Effector memory CD8-positive, alpha-beta T cell (primary cell): ENCODE results near the gene GEN1.

ENCODE experiments used
- ATAC-seq: fragments of 150-1000 bp; cut with Tn5 transposase; replicated peaks from 2 replicates; pipeline ENCODE4 v1.10.0; 2021; ENCODE audit warnings: mild to moderate bottlenecking, moderate library complexity
- DNase-seq, 3 experiments: peaks; one replicate each; pipeline ENCODE4 v3.0.0; 2021
- H3K27ac Mint-ChIP-seq, 2 donors: one replicate each; pipeline ENCODE4 v1.8.0; 2022; ENCODE audit warnings: mild to moderate bottlenecking in 2 of 2, mixed read lengths in 2 of 2, moderate library complexity in 2 of 2
- H3K27me3 Mint-ChIP-seq, 2 donors: one replicate each; pipeline ENCODE4 v1.8.0; 2022; ENCODE audit warnings: mixed read lengths in 2 of 2
- H3K36me3 Mint-ChIP-seq: one replicate; pipeline ENCODE4 v1.8.0; 2022; ENCODE audit warnings: mild to moderate bottlenecking, moderate library complexity, mixed read lengths; ENCODE audit not compliant: insufficient read depth
- H3K4me1 Mint-ChIP-seq, 2 donors: one replicate each; pipeline ENCODE4 v1.8.0; 2022; ENCODE audit warnings: low read depth in 2 of 2, mixed read lengths in 2 of 2
- H3K4me3 Mint-ChIP-seq, 2 donors: one replicate each; pipeline ENCODE4 v1.8.0; 2022; ENCODE audit warnings: mild to moderate bottlenecking in 2 of 2, mixed read lengths in 2 of 2, moderate library complexity in 2 of 2
- H3K9me3 Mint-ChIP-seq, 2 donors: one replicate each; pipeline ENCODE4 v1.8.0; 2022; ENCODE audit warnings: mixed read lengths in 2 of 2

GEN1 gene

DNA sequence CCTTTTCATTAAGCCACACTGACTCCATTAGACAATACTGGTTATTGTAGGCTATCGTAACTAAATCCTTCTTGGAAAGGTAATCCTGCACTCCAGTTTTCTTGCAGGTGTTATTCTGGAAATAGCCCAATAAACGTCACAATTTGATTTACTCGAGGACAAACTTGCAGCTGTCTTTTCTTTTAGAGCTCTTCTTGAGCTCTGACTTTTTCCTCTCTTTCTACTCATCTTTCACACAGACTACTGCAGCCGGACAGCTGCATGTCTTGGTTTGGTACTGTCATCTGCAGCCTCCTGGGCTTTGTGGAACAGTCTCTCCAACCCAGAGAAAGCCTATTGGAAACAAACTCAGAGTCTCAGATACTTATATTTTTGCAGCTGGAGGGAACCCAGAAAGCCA lies 39.4 kb downstream of the GEN1 start:
- Mint-ChIP-seq H3K4me3 (no peak overlapping the region), H3K27ac (no peak overlapping the region), H3K4me1 (no peaks in the 10 kb centered on the region), H3K36me3 (no peaks in the 10 kb centered on the region), H3K27me3 (peaks cover 56 to 72% of the 10 kb centered on the region in 2 donors), H3K9me3 (no peaks in the 10 kb centered on the region)
- ATAC-seq (no peak), DNase-seq (no peak)

DNA sequence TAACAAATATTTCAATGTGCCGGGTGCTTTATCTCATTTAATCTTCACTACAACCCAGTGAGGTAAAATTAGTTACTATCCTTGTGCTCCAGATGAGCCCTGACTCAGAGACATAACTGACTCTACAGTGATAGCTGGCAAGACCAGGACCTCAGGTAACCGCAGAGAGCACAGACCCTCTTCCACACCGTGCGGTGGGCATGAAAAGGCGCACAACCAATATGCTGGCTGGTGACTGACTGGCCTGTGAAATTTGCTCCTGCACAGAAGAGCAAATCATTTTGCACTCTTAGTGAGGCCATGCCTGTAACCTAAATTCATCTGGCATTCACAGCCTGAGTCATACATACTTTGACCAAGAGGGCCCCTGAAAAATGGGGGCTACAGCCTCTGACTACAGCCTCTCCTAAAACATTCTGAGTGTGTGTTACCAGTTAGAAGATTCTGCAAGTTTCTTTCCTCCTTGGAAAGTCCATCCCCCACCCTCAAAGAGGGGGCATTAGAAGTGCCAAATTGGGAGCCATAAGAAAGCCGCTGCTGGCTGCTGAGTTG lies 39.9 kb downstream of the GEN1 start:
- Mint-ChIP-seq H3K27me3 (peaks cover 57 to 72% of the 10 kb centered on the region in 2 donors), H3K36me3 (no peaks in the 10 kb centered on the region), H3K9me3 (no peaks in the 10 kb centered on the region), H3K4me3 (no peak overlapping the region), H3K4me1 (no peaks in the 10 kb centered on the region), H3K27ac (no peak overlapping the region)
- DNase-seq (no peak), ATAC-seq (no peak)

- Mint-ChIP-seq H3K4me3 (no peak overlapping the region), H3K27ac (no peak overlapping the region), H3K27me3 (peaks cover 65 to 87% of the 10 kb centered on the region in 2 donors), H3K36me3 (no peaks in the 10 kb centered on the region), H3K9me3 (no peaks in the 10 kb centered on the region), H3K4me1 (no peaks in the 10 kb centered on the region)
- ATAC-seq (no peak), DNase-seq (no peak)
Observed at GRCh38 chr2:17795309-17795708, 41.4 kb downstream of the GEN1 start.

GRCh38 chr2:17798338-17798737 lies 44.4 kb downstream of the GEN1 start:
- DNase-seq (no peak), ATAC-seq (no peak)
- H3K4me3 Mint-ChIP-seq: no peak overlapping the region
- no peak overlapping the region for H3K27ac Mint-ChIP-seq
- H3K4me1 Mint-ChIP-seq: no peaks in the 10 kb centered on the region
- no peaks in the 10 kb centered on the region for H3K36me3 Mint-ChIP-seq
- no peaks in the 10 kb centered on the region for H3K9me3 Mint-ChIP-seq
- H3K27me3 Mint-ChIP-seq: peaks cover 49 to 79% of the 10 kb centered on the region in 2 donors

GRCh38 chr2:17799301-17800120 lies 45.6 kb downstream of the GEN1 start:
- Mint-ChIP-seq H3K27me3 (peaks cover 39 to 74% of the 10 kb centered on the region in 2 donors), H3K27ac (no peak overlapping the region), H3K4me3 (no peak overlapping the region), H3K9me3 (no peaks in the 10 kb centered on the region), H3K4me1 (no peaks in the 10 kb centered on the region), H3K36me3 (no peaks in the 10 kb centered on the region)
- ATAC-seq: no peak
- DNase-seq: no peak

GRCh38 chr2:17800219-17800618 lies 46.3 kb downstream of the GEN1 start:
- no peak for ATAC-seq
- Mint-ChIP-seq H3K9me3 (no peaks in the 10 kb centered on the region), H3K27ac (no peak overlapping the region), H3K27me3 (peaks cover 35 to 74% of the 10 kb centered on the region in 2 donors), H3K4me3 (no peak overlapping the region), H3K36me3 (no peaks in the 10 kb centered on the region), H3K4me1 (no peaks in the 10 kb centered on the region)
- no peak for DNase-seq

DNA sequence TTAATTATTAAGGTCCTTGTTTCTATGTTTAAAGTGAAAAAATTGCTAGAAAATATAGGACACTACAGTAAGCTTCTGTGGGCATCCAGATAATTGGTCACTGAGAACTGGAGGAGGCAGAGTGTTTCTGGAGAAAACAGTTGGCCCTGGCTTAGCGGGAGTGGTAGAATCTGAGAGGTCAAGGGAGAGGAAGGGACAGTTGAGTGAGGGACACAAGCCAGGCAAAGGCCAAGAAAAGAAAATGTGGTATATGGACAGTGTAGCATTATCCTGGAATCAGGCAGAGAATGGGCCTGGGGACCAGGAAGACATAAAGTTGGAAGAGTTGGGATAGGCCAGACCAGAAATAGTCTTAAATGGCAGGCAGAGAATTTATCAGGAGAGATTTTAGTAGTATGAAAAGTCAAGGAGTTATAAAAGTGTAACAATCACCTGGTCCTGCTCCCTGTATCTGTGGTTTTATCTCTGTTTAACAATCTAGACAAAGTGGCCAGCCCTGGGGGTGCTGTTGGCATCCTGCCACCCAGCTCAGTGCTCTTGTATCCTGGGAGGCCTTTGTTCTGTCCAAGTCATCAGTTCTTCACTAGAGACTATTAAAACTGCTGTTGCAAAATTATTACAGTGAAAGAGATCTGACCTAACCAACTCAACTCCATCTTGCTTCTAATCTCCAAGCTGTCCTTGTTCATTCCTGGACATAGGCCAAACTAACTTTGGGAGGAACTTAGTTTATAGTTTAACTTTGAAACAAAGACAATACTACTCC lies 46.9 kb downstream of the GEN1 start:
- DNase-seq (no peak), ATAC-seq (no peak)
- Mint-ChIP-seq H3K4me1 (no peaks in the 10 kb centered on the region), H3K9me3 (no peaks in the 10 kb centered on the region), H3K27me3 (peaks cover 36 to 74% of the 10 kb centered on the region in 2 donors), H3K4me3 (no peak overlapping the region), H3K36me3 (no peaks in the 10 kb centered on the region), H3K27ac (no peak overlapping the region)

DNA sequence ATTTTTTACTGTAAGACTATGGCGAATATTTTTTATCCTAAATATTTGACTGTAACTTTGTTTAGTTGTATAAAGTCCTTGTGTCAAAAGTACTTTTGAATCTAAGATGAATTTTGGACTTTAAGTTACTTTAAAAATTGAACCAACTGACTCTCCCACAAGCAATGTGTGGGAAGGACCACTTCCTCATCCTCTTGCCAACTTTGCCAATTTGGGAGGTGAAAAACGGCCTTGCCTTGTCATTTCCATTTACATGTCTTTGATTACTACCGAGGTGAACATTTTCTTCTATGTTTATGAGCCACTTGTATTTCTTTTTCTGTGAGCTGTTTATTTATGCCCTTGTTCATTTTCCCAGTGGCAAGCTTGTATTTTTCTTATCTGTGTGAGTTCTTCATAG lies 49.6 kb downstream of the GEN1 start:
- no peaks in the 10 kb centered on the region for H3K4me1 Mint-ChIP-seq
- DNase-seq: no peak
- H3K36me3 Mint-ChIP-seq: no peaks in the 10 kb centered on the region
- no peak overlapping the region for H3K4me3 Mint-ChIP-seq
- no peaks in the 10 kb centered on the region for H3K9me3 Mint-ChIP-seq
- H3K27me3 Mint-ChIP-seq: peaks cover 49 to 61% of the 10 kb centered on the region in 2 donors
- no peak overlapping the region for H3K27ac Mint-ChIP-seq
- ATAC-seq: no peak

DNA sequence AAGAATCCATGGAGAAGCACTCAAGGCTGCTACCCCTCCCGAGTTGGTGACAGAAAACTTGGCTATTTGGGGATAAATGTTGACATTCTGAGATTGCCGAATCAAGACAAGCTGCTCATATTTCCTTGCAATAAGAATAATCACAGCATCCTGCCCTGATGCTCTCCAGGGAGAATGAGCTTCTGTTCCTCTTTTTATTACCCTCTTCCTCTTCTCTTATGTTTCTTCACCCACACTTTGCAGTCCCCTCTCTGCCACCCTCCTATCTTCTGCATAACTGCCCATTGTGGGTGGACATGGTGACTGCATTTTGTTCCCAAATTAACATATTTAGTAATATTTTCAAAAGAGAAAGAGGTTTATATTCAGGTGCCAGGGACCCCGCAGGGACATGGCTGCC lies 50.4 kb downstream of the GEN1 start:
- Mint-ChIP-seq H3K27ac (no peak overlapping the region), H3K4me1 (no peaks in the 10 kb centered on the region), H3K36me3 (no peaks in the 10 kb centered on the region), H3K4me3 (no peak overlapping the region), H3K27me3 (peaks cover 44 to 56% of the 10 kb centered on the region in 2 donors), H3K9me3 (no peaks in the 10 kb centered on the region)
- DNase-seq (no peak), ATAC-seq (peak; percentile 35)

DNA sequence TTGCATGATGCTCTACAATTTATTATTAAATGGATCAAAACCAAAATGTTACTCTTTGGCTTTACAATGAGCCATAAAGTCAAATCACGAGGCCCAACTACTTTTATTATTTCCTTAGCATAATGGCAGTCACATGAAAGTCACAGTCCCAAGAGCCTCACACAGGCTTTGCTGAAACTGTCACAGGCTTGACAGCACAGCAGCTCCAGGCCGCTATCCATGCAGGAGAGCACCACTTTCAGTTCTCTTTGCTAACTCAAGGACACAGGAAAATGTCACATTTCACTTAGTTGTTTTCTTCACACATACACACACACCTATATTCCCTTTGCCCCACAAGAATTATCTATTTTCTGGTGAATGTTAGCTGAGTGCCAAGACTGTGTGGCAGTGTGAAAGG lies 51.2 kb downstream of the GEN1 start:
- H3K27ac Mint-ChIP-seq: no peak overlapping the region
- H3K4me3 Mint-ChIP-seq: no peak overlapping the region
- H3K36me3 Mint-ChIP-seq: no peaks in the 10 kb centered on the region
- ATAC-seq (no peak), DNase-seq (no peak)
- H3K27me3 Mint-ChIP-seq: peaks cover 41 to 48% of the 10 kb centered on the region in 2 donors
- no peaks in the 10 kb centered on the region for H3K9me3 Mint-ChIP-seq
- H3K4me1 Mint-ChIP-seq: no peaks in the 10 kb centered on the region

GRCh38 chr2:17805717-17806363 lies 51.9 kb downstream of the GEN1 start:
- H3K9me3 Mint-ChIP-seq: no peaks in the 10 kb centered on the region
- H3K27me3 Mint-ChIP-seq: peaks cover 41 to 46% of the 10 kb centered on the region in 2 donors
- H3K4me1 Mint-ChIP-seq: no peaks in the 10 kb centered on the region
- DNase-seq: no peak
- no peak for ATAC-seq
- H3K4me3 Mint-ChIP-seq: no peak overlapping the region
- no peak overlapping the region for H3K27ac Mint-ChIP-seq
- H3K36me3 Mint-ChIP-seq: no peaks in the 10 kb centered on the region

DNA sequence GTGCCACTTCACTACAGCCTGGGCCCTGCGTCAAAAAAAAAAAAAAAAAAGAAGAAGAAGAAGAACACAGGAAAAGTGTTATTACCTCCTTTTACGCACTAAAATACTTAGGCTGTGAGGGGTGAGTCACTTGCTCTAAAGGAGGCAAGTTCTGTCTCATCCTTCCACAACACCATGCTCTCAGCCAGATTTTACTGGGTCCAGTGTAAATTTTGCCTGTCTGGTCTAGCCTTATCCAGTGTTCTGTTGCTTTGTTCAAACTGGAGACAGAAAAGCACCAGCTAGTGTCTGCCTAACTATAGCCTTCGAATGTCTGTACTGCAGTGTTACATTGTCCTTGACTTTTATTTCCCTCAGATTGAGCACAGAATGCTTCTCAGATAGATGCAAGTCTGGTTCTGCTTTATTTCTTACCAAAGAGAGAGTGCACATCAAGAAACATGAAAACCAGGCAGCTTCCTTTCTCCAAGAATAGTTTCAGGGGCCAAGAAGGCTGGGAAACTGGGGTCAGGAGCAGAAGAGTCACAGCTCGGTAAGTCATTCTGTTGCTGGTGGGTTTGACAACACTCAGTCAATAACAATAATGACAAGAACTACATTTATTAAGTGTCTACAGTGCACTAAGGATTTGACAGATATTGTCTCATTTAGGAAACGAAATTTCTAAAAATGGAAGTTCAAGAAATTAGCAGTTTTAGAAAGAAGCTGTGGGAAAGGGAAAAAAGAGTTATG lies 59.2 kb downstream of the GEN1 start:
- no peak for DNase-seq
- Mint-ChIP-seq H3K27ac (no peak overlapping the region), H3K9me3 (no peaks in the 10 kb centered on the region), H3K4me3 (no peak overlapping the region), H3K4me1 (no peaks in the 10 kb centered on the region), H3K27me3 (peaks cover 38 to 59% of the 10 kb centered on the region in 2 donors), H3K36me3 (no peaks in the 10 kb centered on the region)
- no peak for ATAC-seq
